CD14-positive monocyte (primary cell): ENCODE measurements around the gene CEP131. TPM values are rescaled to one million over a fixed set of nuclear protein-coding genes. Genes with fewer than 3 reads are reported as not detected.

Source experiments
- DNase-seq, 3 donors: peaks; one replicate each; pipeline ENCODE4 v3.0.0-alpha.2; 2011 to 2022
- H2AFZ ChIP-seq: 2 replicates; pipeline ENCODE4 v1.6.0; 2012; ENCODE audit warnings: mild to moderate bottlenecking, low read depth, low read length, inconsistent platforms; ENCODE audit not compliant: insufficient read depth, poor library complexity, severe bottlenecking
- H3K27ac ChIP-seq, 2 donors: 1 replicate in 1 of 2; 2 replicates in 1 of 2; pipeline ENCODE4 v1.5.1; 2012 to 2013; ENCODE audit warnings: low read length in 2 of 2, control low read depth in 1 of 2, inconsistent platforms in 1 of 2, low read depth in 1 of 2, mild to moderate bottlenecking in 1 of 2
- H3K27me3 ChIP-seq, 2 donors: one replicate each; pipeline versions ENCODE4 v1.6.0 to v1.6.1; 2011 to 2013; ENCODE audit warnings: low read length in 2 of 2; ENCODE audit not compliant: control insufficient read depth in 2 of 2, insufficient read depth in 2 of 2
- H3K36me3 ChIP-seq, 2 donors: replicated peaks in 1 of 2; 1 replicate in 1 of 2; 2 replicates in 1 of 2; pipeline versions ENCODE4 v1.5.1 to v1.6.1; 2012 to 2013; ENCODE audit warnings: low read length in 2 of 2, control low read depth in 1 of 2, inconsistent platforms in 1 of 2, mild to moderate bottlenecking in 1 of 2; ENCODE audit not compliant: insufficient read depth in 2 of 2, control insufficient read depth in 1 of 2
- H3K4me1 ChIP-seq, 2 donors: 1 replicate in 1 of 2; 2 replicates in 1 of 2; pipeline versions ENCODE4 v1.5.1 to v1.6.1; 2012 to 2013; ENCODE audit warnings: low read length in 2 of 2, control low read depth in 1 of 2, inconsistent platforms in 1 of 2, mild to moderate bottlenecking in 1 of 2, moderate library complexity in 1 of 2; ENCODE audit not compliant: insufficient read depth in 2 of 2, control insufficient read depth in 1 of 2
- H3K4me2 ChIP-seq: replicated peaks from 2 replicates; pipeline ENCODE3; 2012; ENCODE audit warnings: low read length, moderate library complexity, mild to moderate bottlenecking; ENCODE audit not compliant: poor library complexity, severe bottlenecking; ENCODE audit errors: extremely low read depth
- H3K4me3 ChIP-seq, 3 experiments: fragments of 200-600 bp in 1 of 3; sonication (generic) in 1 of 3; replicated peaks in 1 of 3; 1 replicate in 2 of 3; 2 replicates in 1 of 3; pipeline ENCODE4 v1.5.1; 2011 to 2013; ENCODE audit warnings: low read length in 3 of 3, mild to moderate bottlenecking in 3 of 3, control low read depth in 2 of 3, low read depth in 2 of 3, inconsistent platforms in 1 of 3, moderate library complexity in 1 of 3
- H3K79me2 ChIP-seq: 2 replicates; pipeline ENCODE4 v1.6.0; 2012; ENCODE audit warnings: mild to moderate bottlenecking, control low read depth, inconsistent platforms, low read length, moderate library complexity; ENCODE audit not compliant: insufficient read depth
- H3K9ac ChIP-seq: 2 replicates; pipeline ENCODE4 v1.6.0; 2017; ENCODE audit warnings: low read length, mild to moderate bottlenecking; ENCODE audit not compliant: insufficient read depth, poor library complexity, severe bottlenecking
- H3K9me3 ChIP-seq, 2 donors: replicated peaks in 1 of 2; 1 replicate in 1 of 2; 2 replicates in 1 of 2; pipeline versions ENCODE4 v1.5.1 to v1.6.1; 2012 to 2013; ENCODE audit warnings: low read length in 2 of 2, control low read depth in 1 of 2; ENCODE audit not compliant: control insufficient read depth in 1 of 2, insufficient read depth in 1 of 2
- H4K20me1 ChIP-seq: 2 replicates; pipeline ENCODE4 v1.6.0; 2012; ENCODE audit warnings: mild to moderate bottlenecking, low read length, control low read depth, moderate library complexity; ENCODE audit not compliant: insufficient read depth
- H3K27ac Mint-ChIP-seq, 7 donors: one replicate each; pipeline ENCODE4 v1.8.0; 2020; ENCODE audit warnings: mild to moderate bottlenecking in 7 of 7, mixed read lengths in 7 of 7, moderate library complexity in 6 of 7, inconsistent platforms in 2 of 7
- H3K27me3 Mint-ChIP-seq, 3 donors: one replicate each; pipeline ENCODE4 v1.8.0; 2021 to 2022; ENCODE audit warnings: low read depth in 3 of 3, mild to moderate bottlenecking in 3 of 3, mixed read lengths in 3 of 3, moderate library complexity in 3 of 3, inconsistent platforms in 1 of 3
- H3K36me3 Mint-ChIP-seq, 2 donors: one replicate each; pipeline ENCODE4 v1.8.0; 2020; ENCODE audit warnings: mixed read lengths in 2 of 2, inconsistent platforms in 1 of 2, mild to moderate bottlenecking in 1 of 2
- H3K4me1 Mint-ChIP-seq: one replicate; pipeline ENCODE4 v1.8.0; 2020; ENCODE audit warnings: mild to moderate bottlenecking, mixed read lengths
- H3K4me3 Mint-ChIP-seq, 2 donors: one replicate each; pipeline ENCODE4 v1.8.0; 2020; ENCODE audit warnings: mild to moderate bottlenecking in 2 of 2, mixed read lengths in 2 of 2, moderate library complexity in 1 of 2
- H3K9me3 Mint-ChIP-seq, 7 donors: one replicate each; pipeline ENCODE4 v1.8.0; 2020 to 2022; ENCODE audit warnings: mixed read lengths in 7 of 7, mild to moderate bottlenecking in 6 of 7, moderate library complexity in 6 of 7, inconsistent platforms in 2 of 7
- CTCF ChIP-seq: fragments of 200-600 bp; IDR thresholded peaks from one replicate; pipeline ENCODE4 v1.8.0; 2022; ENCODE audit warnings: antibody characterized with exemption, mild to moderate bottlenecking
- WGBS: methylation state at CpG from one replicate; pipeline ENCODE4 v1.1.5; 2013; ENCODE audit warnings: missing lambda C conversion rate; ENCODE audit not compliant: insufficient coverage; 5-methylcytosine and 5-hydroxymethylcytosine counted together
- intact Hi-C, 2 donors: fragments of 100-400 bp; cut with micrococcal nuclease; formaldehyde crosslinking; loops; one replicate each; pipeline versions ENCODE4 v1.15.0 to v1.15.1; 2023
- polyA plus RNA-seq, 3 donors: library from polyadenylated mRNA; depleted of rRNA in 1 of 3; unstranded in 2 of 3; stranded (reverse) in 1 of 3; fragments of 300-500 nt in 2 of 3; fragments of >200 nt in 1 of 3; fragmentation: Illumina TruSeq in 2 of 3; gene quantifications; 1 replicate in 2 of 3; 2 replicates in 1 of 3; pipeline ENCODE4 v1.2.3, GENCODE V29; 2012 to 2021

The CEP131 gene
- polyA plus RNA-seq, 3 donors = 0.69 to 9.7 (median 1.0) TPM

GRCh38 chr17:81162491-81162890, 60.3 kb downstream of the CEP131 start:
- no peak for DNase-seq
- Histone ChIP-seq H4K20me1 (no peaks in the 10 kb centered on the region), H3K9me3 (no peaks in the 10 kb centered on the region), H3K79me2 (peaks cover 26% of the 10 kb centered on the region), H3K4me3 (no peak overlapping the region), H3K9ac (no peak overlapping the region), H3K27ac (no peak overlapping the region), H3K4me2 (no peak overlapping the region), H3K27me3 (peaks cover 0 to 24% of the 10 kb centered on the region in 2 donors), H3K4me1 (peaks cover 33 to 41% of the 10 kb centered on the region in 2 donors), H2AFZ (no peak overlapping the region), H3K36me3 (no peaks in the 10 kb centered on the region)
- Mint-ChIP-seq H3K4me3 (peak overlapping the region in 1 of 2 donors; percentile 42), H3K9me3 (peaks cover 0 to 1% (median 0%) of the 10 kb centered on the region in 7 donors), H3K27ac (no peak overlapping the region), H3K36me3 (peaks cover under 1 to 2% of the 10 kb centered on the region in 2 donors), H3K27me3 (peaks cover 20 to 41% (median 25%) of the 10 kb centered on the region in 3 donors), H3K4me1 (peaks cover 19% of the 10 kb centered on the region)
- intact Hi-C loops = no loop called here
- no peak for TF ChIP-seq CTCF
- 97% methylated on average over 7 of the region's 11 CpGs for WGBS

- H3K4me3 ChIP-seq = no peak overlapping the region
- intact Hi-C loops = no loop called here
- Mint-ChIP-seq H3K9me3 (no peaks in the 10 kb centered on the region), H3K27me3 (peaks cover 16 to 36% (median 20%) of the 10 kb centered on the region in 3 donors), H3K4me1 (peaks cover 19% of the 10 kb centered on the region), H3K4me3 (no peak overlapping the region), H3K27ac (no peak overlapping the region), H3K36me3 (peaks cover 0 to 5% of the 10 kb centered on the region in 2 donors)
- H3K27me3 ChIP-seq = peaks cover 0 to 21% of the 10 kb centered on the region in 2 donors
- H3K79me2 ChIP-seq = peaks cover 31% of the 10 kb centered on the region
- WGBS = 92% methylated on average over 10 of the region's 16 CpGs
- peaks cover 33 to 41% of the 10 kb centered on the region in 2 donors for H3K4me1 ChIP-seq
- no peak for DNase-seq
- no peak overlapping the region for H2AFZ ChIP-seq
- H3K4me2 ChIP-seq = no peak overlapping the region
- H3K9me3 ChIP-seq = no peaks in the 10 kb centered on the region
- H3K36me3 ChIP-seq = no peaks in the 10 kb centered on the region
- H3K9ac ChIP-seq = no peak overlapping the region
- TF ChIP-seq CTCF = no peak
- H3K27ac ChIP-seq = no peak overlapping the region
- no peaks in the 10 kb centered on the region for H4K20me1 ChIP-seq
Measured at GRCh38 chr17:81161972-81162371, 60.8 kb downstream of the CEP131 start.
